LoVo (cell line): ENCODE data around the gene KLHL14.

Source experiments
- DNase-seq: peaks from one replicate; pipeline ENCODE4 v3.0.0-alpha.2; 2016; ENCODE audit warnings: low spot score

The KLHL14 gene

GRCh38 chr18:32637226-32637625 is 135.6 kb downstream of the KLHL14 start:
- DNase-seq: no peak

GRCh38 chr18:32634876-32635431 is 137.9 kb downstream of the KLHL14 start:
- DNase-seq: no peak

- DNase-seq: no peak
These were observed 142.7 kb downstream of the KLHL14 start for GRCh38 chr18:32629981-32630700.

- no peak for DNase-seq
These were observed 143.5 kb downstream of the KLHL14 start for GRCh38 chr18:32629292-32629691.

- no peak for DNase-seq
These were observed 148.6 kb downstream of the KLHL14 start for GRCh38 chr18:32624182-32624723.

- no peak for DNase-seq
These were observed 149.3 kb downstream of the KLHL14 start for GRCh38 chr18:32623563-32623962.
